PFSK-1 (cell line): Measurements from ENCODE around the gene RTL5.

ENCODE experiments used
- FOXP2 ChIP-seq: optimal IDR thresholded peaks from 2 replicates; pipeline ENCODE3; 2011; ENCODE audit warnings: borderline replicate concordance, control low read depth, inconsistent platforms; ENCODE audit not compliant: insufficient read depth; ENCODE audit errors: extremely low read length, extremely low read depth
- POLR2AphosphoS5 ChIP-seq: IDR thresholded peaks from 2 replicates; pipeline ENCODE4 v1.6.1; 2012; ENCODE audit warnings: low read depth, mild to moderate bottlenecking, control low read depth, low read length, moderate library complexity
- SIN3A ChIP-seq: IDR thresholded peaks from 2 replicates; pipeline ENCODE4 v1.6.1; 2012; ENCODE audit warnings: mild to moderate bottlenecking, low read length, moderate library complexity, borderline replicate concordance; ENCODE audit not compliant: insufficient read depth
- TAF1 ChIP-seq: IDR thresholded peaks from 2 replicates; pipeline ENCODE4 v1.6.1; 2012; ENCODE audit warnings: low read length, control low read depth, borderline replicate concordance; ENCODE audit not compliant: insufficient read depth
- TF ChIP-seq, protein P1 (sequence below), 2 experiments: IDR thresholded peaks; 2 replicates each; pipeline versions ENCODE4 v1.6.1 to v1.8.0; 2011 to 2012; ENCODE audit warnings: low read depth in 2 of 2, low read length in 2 of 2, control low read depth in 1 of 2, inconsistent platforms in 1 of 2, mild to moderate bottlenecking in 1 of 2, moderate library complexity in 1 of 2; ENCODE audit not compliant: insufficient read depth in 1 of 2

The RTL5 gene

DNA sequence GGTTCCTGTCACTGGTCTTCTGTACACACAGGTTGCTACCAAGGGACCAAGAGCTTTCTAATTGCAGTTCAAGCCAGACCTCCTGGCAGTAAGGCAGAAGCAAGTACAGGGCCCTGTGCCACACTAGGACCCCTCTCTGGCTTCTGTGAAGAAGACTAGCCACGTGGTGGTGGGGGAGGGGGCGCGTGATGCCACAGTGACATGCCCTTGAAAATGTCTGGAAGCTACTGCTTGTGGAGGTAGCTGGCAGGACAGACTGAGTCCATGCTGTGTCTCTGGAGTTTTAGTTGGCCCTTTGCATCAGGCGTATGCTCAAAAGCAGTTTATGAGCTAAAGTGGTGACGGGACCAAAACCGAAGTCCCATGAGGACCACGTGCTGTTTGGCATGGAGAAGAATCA lies 50.9 kb downstream of the RTL5 start:
- TF ChIP-seq SIN3A (no peak), FOXP2 (no peak), TAF1 (no peak), POLR2AphosphoS5 (no peak)
- TF ChIP-seq, protein P1, sequence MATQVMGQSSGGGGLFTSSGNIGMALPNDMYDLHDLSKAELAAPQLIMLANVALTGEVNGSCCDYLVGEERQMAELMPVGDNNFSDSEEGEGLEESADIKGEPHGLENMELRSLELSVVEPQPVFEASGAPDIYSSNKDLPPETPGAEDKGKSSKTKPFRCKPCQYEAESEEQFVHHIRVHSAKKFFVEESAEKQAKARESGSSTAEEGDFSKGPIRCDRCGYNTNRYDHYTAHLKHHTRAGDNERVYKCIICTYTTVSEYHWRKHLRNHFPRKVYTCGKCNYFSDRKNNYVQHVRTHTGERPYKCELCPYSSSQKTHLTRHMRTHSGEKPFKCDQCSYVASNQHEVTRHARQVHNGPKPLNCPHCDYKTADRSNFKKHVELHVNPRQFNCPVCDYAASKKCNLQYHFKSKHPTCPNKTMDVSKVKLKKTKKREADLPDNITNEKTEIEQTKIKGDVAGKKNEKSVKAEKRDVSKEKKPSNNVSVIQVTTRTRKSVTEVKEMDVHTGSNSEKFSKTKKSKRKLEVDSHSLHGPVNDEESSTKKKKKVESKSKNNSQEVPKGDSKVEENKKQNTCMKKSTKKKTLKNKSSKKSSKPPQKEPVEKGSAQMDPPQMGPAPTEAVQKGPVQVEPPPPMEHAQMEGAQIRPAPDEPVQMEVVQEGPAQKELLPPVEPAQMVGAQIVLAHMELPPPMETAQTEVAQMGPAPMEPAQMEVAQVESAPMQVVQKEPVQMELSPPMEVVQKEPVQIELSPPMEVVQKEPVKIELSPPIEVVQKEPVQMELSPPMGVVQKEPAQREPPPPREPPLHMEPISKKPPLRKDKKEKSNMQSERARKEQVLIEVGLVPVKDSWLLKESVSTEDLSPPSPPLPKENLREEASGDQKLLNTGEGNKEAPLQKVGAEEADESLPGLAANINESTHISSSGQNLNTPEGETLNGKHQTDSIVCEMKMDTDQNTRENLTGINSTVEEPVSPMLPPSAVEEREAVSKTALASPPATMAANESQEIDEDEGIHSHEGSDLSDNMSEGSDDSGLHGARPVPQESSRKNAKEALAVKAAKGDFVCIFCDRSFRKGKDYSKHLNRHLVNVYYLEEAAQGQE (IDR thresholded peaks at IDR 0.05; ENCODE audit: insufficient read depth in 1 of 2, low read depth in 2 of 2, low read length in 2 of 2), result no peak

DNA sequence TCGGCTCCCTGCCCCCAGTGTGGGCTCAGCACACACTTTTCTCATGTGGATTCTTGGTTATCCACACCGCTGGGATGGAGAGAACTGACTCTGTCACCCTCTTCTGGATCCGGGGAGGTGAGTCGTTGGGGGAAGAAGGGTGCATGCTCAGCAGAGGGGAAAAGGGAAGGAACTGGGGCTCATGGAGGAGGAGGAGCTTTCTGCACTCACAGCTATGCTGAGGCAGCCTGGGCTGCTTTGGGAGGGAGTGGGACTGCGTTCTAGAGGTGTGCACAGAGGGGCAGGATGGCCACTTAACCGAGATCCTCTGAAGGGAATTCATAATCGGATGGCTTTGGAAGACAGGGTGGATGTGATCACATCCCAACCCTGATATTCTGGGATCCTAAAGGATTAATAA lies 51.6 kb downstream of the RTL5 start:
- TF ChIP-seq, protein P1 (IDR thresholded peaks at IDR 0.05; ENCODE audit: insufficient read depth in 1 of 2, low read depth in 2 of 2, low read length in 2 of 2), result no peak
- TF ChIP-seq FOXP2 (no peak), POLR2AphosphoS5 (no peak), TAF1 (no peak), SIN3A (no peak)

DNA sequence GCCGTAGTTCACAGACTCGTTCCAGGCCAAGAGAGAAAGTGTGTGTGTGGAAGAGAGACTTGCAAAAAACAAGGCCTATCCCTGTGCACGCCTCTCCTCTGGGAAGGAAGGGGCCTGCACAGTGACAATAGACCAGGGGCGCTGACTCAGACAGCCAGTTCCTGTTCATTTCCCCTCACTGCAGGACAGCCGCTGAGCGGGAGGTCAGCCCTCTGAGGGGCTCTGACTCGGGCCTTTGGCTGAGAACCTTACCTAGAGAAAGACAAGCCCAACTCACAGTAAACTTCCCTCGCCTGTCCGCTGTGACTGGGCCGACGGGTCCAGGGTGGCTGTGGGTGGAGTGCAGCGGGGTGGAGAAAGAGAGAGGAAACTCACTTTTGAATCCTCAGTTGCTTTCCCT lies 52.1 kb downstream of the RTL5 start:
- TF ChIP-seq FOXP2, result no peak
- no peak for TF ChIP-seq TAF1
- no peak for TF ChIP-seq POLR2AphosphoS5
- TF ChIP-seq, protein P1 (IDR thresholded peaks at IDR 0.05; ENCODE audit: insufficient read depth in 1 of 2, low read depth in 2 of 2, low read length in 2 of 2), result no peak
- no peak for TF ChIP-seq SIN3A

DNA sequence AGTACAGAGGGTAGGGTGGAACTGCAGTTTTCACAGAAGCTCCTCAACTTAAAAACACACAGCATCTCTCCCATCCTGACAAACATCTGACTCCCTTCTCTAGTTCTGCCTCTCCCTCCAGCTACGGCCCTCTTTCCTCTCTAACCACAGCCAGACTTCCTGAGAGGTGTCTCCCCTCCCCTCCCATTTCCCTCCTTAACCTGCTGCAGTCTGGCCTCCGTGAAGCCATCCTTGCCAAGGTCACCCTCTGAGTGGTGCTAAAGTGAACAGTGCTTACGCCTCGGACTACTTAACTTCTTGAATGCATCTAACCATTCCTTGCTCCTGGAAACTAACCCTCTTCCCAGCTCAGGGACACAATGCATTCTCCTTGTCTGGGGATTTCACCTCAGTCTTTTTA lies 53.3 kb downstream of the RTL5 start:
- TF ChIP-seq POLR2AphosphoS5 (no peak), SIN3A (no peak), FOXP2 (no peak), TAF1 (no peak)
- TF ChIP-seq, protein P1 (IDR thresholded peaks at IDR 0.05; ENCODE audit: insufficient read depth in 1 of 2, low read depth in 2 of 2, low read length in 2 of 2), result no peak
